ENCODE measurements around the gene ARMH1.
"Not testable (repeated sequence)": the region's sequence is repeated elsewhere in the genome, so short reads cannot be mapped to it uniquely, and the experiment has no call there.

Gene ARMH1

DNA sequence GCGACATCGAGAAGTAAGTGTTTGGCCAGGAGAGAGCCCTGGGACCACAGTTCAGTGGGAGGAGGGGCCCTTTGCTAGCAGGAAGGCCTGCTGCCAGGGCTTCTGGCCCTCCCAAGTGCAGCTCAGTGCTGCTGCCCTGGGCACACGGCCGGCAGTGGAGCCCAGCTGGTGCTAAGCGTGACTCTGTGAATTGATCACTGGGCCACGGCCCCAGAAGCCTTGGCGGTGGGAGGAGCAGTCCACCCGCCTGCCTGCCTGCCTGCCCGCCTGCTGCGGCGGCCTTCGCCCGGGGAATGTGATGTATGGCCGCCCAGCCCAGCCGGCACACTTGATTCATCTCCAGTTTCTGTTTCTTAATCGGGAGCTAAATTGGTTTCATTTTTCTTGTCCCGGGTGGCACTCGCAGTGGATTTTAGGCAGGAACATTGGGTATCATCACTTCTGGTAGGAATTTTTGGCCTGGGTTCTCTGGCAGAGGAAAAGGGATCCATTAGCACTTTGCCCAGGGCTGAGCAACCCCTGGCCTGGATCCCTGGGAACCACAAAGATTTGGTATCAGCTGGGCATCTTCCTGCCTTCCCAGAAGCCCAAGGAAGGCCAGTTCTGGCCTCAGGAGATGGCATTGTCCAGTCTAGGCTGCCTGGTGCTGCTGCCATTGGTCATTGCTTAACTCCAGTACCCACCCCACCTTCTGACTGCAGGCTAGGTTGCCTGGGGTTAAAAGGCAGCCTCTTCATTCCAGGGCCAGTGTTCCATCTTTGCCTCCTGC, 28.9 kb upstream of the ARMH1 start:
- no peak for DNase-seq

DNA sequence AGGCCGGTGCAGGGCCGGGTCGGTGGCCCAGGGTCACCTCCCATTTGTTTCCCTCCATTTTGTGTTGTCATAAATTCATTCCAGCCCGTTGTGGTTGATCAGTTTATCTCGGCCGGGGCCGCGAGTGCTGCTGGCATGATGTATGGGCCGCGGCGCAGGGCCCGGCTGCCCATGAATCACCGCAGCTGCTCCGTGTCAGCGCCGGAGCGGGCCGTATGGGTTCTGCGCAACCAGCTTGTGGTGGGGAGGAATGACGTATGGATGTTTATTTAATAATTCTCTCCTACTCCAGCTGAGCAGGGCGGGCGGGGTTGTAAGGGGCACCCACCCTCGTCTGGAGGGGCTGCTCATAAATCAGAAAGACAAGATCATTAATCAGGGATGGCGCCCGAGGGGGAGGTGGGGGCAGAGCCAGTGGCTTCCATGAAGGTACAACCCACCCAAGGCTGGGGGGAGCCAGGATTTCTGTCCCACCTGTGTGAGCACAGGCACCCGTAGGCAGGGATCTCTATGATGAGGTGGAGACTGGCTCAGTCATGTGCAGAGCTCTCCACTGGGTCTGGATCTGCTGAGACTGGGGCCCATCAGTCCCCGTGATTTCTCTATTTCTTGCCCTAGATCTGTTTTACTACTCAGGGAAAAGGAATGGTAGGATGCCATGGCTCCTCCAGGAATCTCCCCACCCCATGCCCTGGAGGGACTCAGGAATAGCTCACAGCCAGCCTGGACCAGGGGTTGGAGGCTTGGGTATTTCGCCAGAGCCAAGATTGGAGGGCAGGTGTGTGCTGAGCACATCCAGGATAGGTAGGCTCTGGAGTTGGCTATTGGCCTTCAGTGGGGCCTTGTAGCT, 28.0 kb upstream of the ARMH1 start:
- no peak for DNase-seq

DNA sequence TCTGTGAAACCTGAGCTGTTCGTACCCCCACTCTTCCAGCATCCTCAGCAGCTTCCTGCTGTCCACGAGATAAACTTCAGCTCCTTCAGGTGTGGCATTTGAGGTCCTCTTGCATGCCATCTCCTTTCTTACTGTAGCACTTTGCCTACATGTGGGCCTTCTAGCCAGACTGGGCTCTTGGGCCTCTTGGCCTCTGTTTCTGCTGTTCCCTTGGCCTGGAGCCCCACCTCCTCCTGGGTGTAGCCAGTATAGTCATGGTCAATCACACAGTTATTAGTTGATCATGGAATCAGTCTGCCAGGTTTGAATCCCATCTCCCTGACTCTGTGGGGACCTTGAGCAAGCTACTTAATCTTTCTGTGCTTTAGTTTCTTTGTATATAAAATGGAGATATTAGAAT, 26.6 kb upstream of the ARMH1 start:
- no peak for DNase-seq

DNA sequence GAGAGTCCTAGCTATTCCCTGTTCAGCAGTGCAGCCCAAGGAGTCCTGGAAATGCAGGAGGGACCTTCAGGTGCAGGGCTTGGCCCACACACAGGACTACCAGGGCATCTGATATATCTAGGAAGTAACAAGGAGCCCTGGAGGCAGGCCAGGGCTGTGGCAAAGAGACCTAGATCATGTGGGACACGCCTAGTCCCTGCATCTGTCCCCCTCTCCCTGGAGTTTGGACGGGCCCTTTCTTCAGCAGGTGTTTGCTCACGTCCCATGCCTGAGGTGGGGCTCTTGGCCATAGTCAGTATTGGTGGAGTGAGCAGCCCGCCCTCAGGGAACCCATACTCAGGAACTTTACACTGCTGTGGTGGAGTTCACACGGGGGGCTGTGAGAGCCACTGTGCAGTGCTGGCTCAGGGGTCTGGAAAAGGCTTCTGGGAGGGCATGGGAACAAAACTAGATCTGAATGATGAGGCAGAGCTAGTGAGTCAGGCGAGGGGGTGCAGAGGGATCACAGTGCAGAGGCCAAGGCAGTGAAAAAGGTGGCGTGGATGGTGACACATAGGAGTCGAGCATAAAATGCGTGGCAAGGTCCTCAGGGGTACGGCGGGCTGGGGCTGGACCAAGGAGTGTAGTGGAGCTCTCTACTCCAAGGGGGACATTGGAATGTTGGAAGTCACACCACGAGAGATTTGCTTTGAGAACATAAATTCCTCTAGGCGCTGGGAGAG, 25.8 kb upstream of the ARMH1 start:
- no peak for DNase-seq

DNA sequence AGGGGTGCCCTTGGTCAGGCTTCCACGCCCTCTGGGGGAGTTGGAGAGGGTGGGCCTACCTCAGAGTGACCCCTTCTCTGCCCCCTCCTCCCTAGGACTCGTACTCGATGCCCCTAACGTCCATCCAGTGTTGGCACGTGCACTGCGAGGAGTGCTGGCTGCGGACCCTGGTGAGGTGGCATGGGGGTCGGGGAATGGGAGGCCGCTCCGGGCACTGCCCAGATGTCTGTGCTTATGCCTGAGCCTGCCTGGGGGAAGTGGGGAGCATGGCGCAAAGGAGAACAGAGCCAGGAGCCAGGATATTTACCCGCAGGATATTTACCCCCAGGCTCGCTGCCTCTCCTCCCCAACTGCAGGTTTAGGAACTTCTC, 24.7 kb upstream of the ARMH1 start:
- no peak for DNase-seq

DNA sequence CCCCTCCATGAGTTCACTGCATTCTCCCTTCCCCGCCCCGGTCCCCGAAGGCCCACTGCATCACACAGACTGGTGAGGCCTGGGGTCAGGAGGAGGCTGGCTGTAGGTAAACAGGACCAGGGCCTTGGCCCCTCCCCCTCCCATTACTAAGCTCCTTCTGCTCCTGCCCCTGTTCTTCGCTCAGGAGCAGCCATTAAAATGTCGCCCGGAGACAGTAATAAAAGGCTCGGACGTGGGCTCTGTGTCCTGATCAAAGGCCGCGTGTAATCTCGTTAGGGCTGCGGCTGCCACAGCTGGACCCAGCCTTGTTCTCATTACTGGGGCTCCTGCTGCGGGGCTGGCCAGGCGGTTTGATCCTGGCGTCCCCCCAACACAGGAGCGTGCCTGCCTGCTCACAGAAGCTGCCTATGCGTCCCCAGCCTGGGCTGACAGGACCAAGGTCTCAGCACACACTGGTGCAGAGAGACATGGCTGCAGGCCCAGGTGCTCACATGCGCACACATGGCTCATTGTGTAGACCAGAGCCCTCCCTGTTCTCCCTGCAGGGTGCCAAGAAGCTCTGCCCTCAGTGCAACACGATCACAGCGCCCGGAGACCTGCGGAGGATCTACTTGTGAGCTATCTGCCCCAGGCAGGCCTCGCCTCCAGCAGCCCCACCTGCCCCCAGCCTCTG, 24.2 kb upstream of the ARMH1 start:
- no peak for DNase-seq

DNA sequence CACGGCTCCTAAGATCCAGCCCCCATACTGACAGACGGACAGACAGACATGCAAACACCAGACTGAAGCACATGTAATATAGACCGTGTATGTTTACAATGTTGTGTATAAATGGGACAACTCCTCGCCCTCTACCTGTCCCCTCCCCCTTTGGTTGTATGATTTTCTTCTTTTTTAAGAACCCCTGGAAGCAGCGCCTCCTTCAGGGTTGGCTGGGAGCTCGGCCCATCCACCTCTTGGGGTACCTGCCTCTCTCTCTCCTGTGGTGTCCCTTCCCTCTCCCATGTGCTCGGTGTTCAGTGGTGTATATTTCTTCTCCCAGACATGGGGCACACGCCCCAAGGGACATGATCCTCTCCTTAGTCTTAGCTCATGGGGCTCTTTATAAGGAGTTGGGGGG, 23.4 kb upstream of the ARMH1 start:
- DNase-seq, result no peak

DNA sequence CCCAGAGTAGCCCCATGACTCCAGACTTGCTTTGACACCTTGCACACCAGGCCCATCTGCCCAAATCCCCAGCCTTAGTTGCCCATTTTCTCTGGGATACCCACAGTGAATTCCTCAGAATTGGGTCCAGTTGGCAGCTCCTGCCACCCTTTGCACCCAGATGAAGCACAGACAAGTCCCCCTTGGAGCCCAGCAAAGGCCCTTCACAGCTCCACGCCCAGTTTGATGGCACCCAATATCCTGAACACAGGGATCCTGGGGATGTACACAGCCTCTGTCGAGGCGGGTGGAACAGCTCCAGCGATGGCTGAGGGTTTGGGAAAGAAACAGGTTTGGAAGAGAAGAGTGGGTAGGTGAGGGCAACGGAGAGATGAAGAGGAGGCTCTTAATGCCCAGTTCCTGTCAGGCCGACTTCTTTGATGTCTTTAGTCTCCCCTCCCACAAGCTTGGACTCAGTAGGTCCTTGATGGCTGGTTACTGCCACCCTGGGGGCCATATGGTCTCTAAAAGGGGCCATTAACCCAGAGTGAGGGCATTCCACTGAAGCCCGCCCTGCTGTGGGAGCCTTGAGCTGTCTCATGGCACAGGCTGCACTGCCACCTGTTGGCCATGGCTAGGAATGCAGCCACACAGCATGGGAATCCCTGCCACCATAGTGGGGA, 21.9 kb upstream of the ARMH1 start:
- DNase-seq, result peak; percentile 29

DNA sequence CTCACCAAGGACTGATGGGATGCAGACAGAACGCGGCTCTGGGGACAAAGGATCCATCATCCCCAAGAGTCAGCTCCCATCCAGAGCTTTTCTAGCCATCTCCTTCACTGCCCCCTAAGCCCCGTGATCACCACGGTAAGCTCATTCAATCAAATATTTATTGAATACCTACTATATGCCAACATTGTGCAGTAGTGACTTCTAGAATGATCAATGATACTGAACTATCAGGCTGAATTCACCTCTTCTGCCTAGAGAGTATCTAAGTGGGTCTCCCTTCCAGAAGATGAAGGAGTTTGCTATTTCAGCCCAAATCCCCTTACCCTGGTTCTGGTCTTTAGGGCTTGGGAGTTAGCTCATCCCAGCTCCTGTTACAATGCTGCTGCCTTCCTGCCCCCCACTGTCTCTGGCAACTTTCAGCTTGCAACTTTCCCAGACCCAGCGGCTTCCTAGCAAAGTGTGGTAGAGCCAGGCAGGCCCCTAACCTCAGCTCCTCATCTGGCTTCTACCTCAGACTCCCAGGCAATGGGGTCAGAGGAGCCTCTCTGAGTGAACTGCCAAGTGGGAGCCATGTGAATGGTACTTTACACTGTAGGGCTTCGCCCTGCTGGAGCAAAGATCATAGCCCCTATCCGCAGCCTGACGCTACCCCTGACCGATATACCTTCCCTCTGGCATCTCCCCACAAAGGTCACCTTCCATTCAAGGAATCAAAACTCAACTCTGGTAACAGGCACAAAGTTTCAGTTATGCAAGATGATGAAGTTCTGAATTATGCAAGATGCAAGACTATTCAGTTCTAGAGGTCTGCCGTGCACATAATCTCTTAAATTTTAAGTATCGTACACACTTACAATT, 21.2 kb upstream of the ARMH1 start:
- DNase-seq, result no peak

DNA sequence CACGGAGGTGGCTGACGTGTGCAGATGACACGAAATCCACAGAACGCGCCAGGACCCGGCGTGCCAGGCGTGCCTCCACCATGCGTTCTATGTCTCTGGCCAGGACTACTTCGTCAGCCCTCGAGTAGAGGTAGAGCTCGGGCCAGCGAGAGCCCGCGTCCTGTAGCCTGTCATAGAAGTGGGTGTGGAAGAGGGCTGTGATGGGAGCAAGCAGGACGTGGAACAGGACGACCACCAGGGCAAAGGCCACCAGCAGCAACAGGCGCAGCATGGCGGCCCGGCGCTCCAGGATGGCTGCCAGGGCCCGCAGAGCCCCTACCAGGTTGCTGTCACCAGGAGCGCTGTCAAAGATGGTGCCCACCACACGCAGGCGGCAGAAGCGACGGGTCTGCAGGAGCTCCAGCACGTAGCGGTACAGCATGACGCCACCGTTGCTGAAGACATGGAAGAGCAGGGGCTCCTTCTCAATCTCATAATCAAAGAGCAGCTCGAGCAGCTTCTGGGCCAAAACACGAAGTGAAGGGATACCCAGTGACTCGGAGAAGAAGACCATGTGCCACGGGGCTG, 19.8 kb upstream of the ARMH1 start:
- DNase-seq, result no peak

DNA sequence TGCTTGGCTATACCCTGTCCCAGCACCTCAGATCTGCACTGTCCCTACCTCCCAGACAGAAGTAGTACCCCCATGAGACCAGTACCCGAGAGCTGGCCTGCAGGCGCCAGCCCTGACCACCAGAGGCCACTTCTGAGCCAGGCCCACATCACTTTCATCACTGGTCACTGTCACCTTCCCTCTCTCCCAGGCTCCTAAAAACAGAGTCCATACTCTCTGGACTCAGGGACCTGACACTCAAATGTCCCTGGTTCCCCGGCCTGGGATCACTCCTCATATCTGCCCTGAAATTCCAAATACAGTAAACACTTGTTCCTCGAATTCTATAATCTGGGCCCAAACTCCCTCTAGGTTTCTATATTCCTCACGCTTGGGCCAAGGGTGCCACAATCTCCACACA, 18.9 kb upstream of the ARMH1 start:
- DNase-seq, result no peak

DNA sequence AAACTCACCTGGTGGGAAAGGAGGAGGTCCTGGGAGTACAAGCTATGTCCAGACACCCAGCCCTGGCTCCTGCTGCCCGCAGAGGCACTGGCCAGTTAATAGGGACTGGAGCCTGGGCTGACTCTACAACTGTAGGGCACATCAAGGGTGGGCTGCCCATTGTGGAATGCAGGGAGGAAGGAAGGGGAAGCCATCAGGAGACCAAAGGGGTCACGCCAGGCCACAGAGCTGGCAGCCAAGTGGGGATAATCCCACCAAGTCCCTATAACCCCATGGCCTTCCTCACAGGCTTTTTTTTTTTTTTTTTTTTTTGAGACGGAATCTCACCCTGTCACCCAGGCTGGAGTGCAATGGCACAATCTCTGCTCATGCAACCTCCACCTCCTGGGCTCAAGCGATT, 14.9 kb upstream of the ARMH1 start:
- DNase-seq, result no peak

DNA sequence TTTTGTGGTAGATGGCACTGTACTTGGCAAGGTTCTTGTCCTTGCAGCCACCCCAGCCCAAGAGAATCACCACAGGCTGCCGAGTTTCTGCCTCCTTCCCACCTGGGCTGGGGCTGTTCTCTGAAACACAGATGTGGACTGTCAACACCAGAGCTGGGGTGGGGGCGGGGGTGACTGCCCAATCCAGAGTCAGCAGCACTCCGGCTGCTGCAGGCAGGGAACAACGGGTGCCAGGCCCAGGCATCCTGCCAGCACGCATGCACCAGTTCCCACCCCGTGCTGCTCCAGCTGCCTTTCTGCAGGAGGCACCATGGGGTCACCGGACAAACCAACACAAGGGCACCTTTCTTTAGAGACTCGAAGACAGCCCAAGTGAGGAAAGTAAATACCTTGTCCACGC, 14.3 kb upstream of the ARMH1 start:
- DNase-seq, result no peak

DNA sequence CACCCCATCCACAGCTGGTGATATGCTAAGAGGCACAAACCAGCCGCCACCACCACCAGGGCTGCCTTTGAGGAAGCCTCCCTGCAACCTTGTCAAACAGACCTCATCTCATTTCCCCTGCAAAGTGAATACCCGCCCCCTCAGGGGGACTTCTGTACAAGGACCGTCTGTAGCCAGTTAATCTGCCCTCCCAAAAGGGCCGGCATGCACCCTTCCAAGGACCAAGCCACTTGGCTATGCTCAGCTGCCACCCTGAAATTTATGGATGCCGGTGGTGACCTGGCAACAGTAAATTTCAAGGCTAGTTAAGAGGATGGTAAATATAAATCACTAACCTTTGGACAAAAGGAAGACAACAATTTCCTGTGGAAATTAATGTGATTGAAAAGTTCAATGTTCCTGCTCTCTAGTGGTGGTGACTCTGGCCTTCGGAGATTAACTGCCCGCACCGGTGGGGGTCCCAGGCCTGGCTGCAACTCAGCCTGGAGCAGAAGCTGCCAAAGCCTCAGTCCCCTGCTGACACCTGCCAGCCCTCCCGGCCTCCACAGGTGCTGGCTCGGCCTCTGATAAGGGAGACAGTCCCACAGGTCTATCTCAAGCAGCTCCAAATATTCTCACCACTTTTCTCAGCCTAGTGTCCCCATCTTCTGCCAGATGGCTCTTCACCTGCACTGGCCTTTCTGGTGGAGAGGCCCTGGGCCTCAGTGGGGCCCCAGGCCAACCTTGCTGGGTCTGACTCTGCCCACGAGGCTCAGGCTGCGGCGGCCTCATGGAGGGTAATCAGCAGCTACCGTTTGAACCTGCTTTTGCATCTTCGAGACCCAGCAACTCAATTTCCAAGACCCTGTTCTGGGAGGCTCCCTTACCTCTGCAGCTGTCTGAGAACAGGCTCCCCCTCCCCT, 12.5 kb upstream of the ARMH1 start:
- DNase-seq, result no peak

DNA sequence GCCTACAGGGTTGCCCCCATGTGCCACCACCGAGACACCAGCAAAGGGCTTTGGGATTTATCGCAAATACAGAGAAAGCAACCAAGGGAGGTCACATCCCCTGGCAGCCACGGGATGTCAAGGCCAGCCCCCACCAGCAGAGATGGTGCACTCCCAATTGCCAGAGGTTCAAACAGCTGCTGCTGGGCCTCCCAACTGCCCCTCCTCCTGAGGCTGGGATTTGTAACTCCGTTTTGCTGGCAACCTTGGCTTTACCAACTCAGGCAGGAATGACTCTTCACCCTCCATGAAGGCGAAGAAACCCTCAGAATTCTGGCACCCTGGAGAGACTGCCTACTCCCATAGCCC, 11.9 kb upstream of the ARMH1 start:
- DNase-seq, result no peak

DNA sequence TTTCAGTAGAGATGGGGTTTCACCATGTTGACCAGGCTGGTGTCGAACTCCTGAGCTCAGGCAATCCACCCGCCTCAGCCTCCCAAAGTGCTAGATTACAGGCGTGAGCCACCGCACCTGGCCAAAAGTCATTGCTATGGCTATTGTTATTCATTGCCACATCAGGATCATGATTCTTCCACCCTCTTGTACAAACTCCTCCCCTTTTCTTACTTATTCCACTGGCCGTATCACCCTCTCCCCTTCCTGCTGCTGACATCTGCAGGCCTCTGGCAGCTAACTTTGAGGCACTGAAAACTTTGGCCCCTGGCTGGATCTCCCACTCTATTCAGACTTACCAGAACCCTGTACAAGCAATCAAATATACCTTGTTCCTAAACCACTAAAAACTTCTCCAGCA, 11.1 kb upstream of the ARMH1 start:
- DNase-seq, result no peak

DNA sequence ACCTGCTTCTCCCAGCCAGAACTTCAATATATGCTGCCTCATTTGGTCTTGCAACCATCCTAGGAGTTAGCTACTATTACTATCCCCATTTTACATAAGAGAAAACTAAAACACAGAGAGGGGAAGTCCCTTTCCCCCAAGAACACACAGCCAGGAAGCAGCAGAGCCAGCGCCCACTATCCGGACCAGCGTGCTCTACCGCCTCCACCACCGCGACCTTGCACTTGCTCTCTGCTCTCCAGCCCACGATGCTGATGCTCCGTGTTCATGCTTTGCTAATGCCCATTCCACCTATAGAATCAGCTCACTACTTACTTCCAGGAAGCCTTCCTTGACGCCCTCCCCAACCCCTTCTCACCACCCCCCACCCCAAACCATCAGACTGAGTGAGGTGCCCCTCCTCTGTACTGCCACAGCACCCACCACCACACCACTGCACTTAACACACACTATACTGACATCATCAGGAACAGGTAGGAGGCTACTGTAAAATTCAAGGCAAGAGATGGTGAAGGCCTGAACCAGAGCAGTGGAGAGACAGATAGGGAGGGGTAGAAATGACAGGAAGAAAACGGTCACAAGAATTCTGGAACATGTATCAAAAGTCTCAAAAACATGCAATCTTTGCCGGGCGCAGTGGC, 9.7 kb upstream of the ARMH1 start:
- no peak for DNase-seq

DNA sequence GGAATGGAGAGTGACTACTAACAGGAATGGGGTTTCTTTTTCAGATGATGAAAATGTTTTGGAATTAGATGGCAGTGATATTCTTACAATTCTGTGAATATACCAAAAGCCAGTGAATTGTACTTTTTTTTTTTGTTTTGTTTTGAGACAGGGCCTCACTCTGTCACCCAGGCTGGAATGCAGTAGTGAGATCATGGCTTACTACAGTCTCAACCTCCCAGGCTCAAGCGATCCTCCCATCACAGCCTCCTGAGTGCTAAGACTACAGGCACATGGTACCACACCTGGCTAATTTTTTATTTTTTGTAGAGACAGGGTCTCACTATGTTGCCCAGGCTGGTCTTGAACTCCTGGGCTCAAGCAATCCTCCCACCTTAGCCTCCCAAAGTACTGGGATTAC, 7.8 kb upstream of the ARMH1 start:
- DNase-seq, result not testable (repeated sequence)

DNA sequence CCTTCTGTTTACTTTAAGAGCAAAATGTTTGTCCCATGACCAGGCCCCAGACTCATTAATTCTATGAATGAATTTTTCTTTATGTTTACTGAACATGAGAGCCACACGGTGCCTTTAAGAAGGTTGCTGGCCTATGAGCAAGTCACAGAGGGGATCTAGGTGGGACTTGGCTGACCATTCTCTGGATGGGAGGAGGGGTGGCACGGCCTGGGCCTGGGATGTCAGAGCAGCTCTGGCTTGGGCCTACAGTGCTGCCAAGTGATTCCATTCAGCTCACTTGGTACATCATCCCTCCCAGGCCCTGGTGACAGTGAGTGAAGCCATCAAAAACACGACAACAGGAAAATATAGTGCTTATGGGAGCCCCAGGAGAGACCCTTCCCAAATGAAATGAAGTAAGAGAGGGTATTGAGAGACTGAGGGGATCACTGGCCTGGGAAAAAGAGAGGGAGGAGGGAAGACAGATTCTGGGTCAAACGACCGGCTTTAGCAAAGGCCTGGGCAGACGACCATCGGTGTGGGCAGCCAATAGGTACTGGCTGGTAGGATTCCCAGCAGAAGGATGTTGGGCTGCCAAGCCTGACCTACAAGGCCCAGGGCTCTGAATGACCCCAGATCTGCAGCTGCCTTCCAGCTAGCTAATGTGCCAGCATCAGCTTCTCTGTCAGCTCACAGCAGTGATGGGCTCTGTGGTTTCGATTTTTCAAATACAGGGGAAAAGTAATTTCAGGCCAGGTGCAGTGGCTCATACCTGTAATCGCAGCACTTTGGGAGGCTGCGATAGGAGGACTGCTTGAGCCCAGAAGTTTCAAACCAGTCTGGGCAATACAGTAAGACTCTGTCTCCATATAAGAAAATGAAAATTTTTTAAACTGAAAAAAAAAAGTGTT, 3.5 kb upstream of the ARMH1 start:
- DNase-seq, result no peak
